GM21360 (cell line): Measurements from ENCODE around the gene PSME4.

Source experiments
- ATAC-seq: cut with Tn5 transposase; IDR thresholded peaks from one replicate; pipeline ENCODE4 v1.9.1; 2021; ENCODE audit warnings: mild to moderate bottlenecking, moderate library complexity; ENCODE audit not compliant: unreplicated experiment

Gene PSME4

GRCh38 chr2:53970724-53971602, at the start of gene PSME4:
Gene PSME4 (minus strand): TSS chr2:53970993. CDS start chr2:53970784, 209 bp downstream.
- peak; percentile 81 for ATAC-seq

GRCh38 chr2:54015798-54016699, 45.3 kb upstream of the PSME4 start:
- ATAC-seq: no peak

GRCh38 chr2:54013996-54014395, 43.2 kb upstream of the PSME4 start:
- no peak for ATAC-seq

GRCh38 chr2:54012538-54013141, 41.8 kb upstream of the PSME4 start:
- ATAC-seq: no peak

- no peak for ATAC-seq
These were observed 38.8 kb upstream of the PSME4 start for GRCh38 chr2:54009549-54009948.

- ATAC-seq: no peak
These were observed 37.6 kb upstream of the PSME4 start for GRCh38 chr2:54008439-54008838.

GRCh38 chr2:54000524-54000923, 29.7 kb upstream of the PSME4 start:
- no peak for ATAC-seq

GRCh38 chr2:54000122-54000521, 29.3 kb upstream of the PSME4 start:
- no peak for ATAC-seq

GRCh38 chr2:53998834-53999233, 28.0 kb upstream of the PSME4 start:
- no peak for ATAC-seq

GRCh38 chr2:53994818-53995808, 24.3 kb upstream of the PSME4 start:
- no peak for ATAC-seq

- no peak for ATAC-seq
These were observed 21.2 kb upstream of the PSME4 start for GRCh38 chr2:53991948-53992347.

- no peak for ATAC-seq
These were observed 18.5 kb upstream of the PSME4 start for GRCh38 chr2:53989210-53989862.

GRCh38 chr2:53987336-53987921, 16.6 kb upstream of the PSME4 start:
- peak; percentile 74 for ATAC-seq

- ATAC-seq: no peak
These were observed 14.9 kb upstream of the PSME4 start for GRCh38 chr2:53985646-53986045.

GRCh38 chr2:53969968-53970723, 647 bp downstream of the PSME4 start:
- peak; percentile 28 for ATAC-seq

- ATAC-seq: no peak
These were observed 1.4 kb downstream of the PSME4 start for GRCh38 chr2:53969285-53969967.

- ATAC-seq: no peak
These were observed 5.7 kb downstream of the PSME4 start for GRCh38 chr2:53964987-53965687.
